Measurements from ENCODE around the gene CXCL5. TPM values are rescaled to one million over a fixed set of nuclear protein-coding genes. Genes with fewer than 3 reads are reported as not detected.

Gene CXCL5
- total and polyA plus RNA-seq, 9 donors, result 0.05 to 0.34 (median 0.12) TPM; not detected in 4

DNA sequence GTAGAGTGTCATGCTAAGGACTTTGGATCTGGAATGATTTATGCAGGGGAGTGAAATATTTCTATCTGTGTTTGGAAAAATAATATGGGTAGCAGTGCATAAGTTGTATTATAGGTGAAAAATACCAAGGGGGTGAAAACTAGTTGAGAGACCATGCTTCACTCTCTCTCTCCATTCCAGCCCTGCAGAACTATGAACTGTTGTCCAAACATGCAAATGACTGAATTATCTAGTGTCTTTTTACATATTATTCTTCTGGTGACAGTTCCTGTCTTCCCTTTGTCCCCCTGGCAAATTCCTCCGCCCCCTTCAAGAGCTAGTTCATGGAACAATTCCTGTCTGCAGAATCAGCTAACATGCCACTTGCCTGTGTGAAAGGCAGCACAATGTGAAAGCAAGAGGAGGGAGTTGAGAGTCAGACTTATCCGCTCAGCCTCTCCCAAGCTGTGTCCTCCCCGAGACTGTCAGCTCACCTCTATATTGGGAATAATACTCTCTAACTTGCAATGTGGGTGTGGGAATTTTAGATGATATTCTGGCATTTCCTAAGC, 19.0 kb downstream of the CXCL5 start:
- no peak overlapping the region for H3K27ac ChIP-seq
- H3K9me3 ChIP-seq, result peaks cover 0 to 4% of the 10 kb centered on the region in 2 donors
- intact Hi-C loops (cut with DNase I), result no loop called here
- DNase-seq, result no peak
- no peaks in the 10 kb centered on the region for H3K27me3 ChIP-seq
- no peaks in the 10 kb centered on the region for H3K4me1 ChIP-seq (ENCODE audit: insufficient read depth)
- WGBS, 3 donors, result 86 to 93% (median 91%) methylated on average over 3 of the region's 3 CpGs
- no peak overlapping the region for H3K4me3 ChIP-seq
- no peaks in the 10 kb centered on the region for H3K36me3 ChIP-seq
- TF ChIP-seq, protein P1, sequence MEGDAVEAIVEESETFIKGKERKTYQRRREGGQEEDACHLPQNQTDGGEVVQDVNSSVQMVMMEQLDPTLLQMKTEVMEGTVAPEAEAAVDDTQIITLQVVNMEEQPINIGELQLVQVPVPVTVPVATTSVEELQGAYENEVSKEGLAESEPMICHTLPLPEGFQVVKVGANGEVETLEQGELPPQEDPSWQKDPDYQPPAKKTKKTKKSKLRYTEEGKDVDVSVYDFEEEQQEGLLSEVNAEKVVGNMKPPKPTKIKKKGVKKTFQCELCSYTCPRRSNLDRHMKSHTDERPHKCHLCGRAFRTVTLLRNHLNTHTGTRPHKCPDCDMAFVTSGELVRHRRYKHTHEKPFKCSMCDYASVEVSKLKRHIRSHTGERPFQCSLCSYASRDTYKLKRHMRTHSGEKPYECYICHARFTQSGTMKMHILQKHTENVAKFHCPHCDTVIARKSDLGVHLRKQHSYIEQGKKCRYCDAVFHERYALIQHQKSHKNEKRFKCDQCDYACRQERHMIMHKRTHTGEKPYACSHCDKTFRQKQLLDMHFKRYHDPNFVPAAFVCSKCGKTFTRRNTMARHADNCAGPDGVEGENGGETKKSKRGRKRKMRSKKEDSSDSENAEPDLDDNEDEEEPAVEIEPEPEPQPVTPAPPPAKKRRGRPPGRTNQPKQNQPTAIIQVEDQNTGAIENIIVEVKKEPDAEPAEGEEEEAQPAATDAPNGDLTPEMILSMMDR (IDR thresholded peaks at IDR 0.05), result no peak
- TF ChIP-seq EP300 (IDR thresholded peaks at IDR 0.05) (no peak), POLR2A (IDR thresholded peaks at IDR 0.05) (no peak)

GRCh38 chr4:73978886-73979285, 19.6 kb downstream of the CXCL5 start:
- TF ChIP-seq, protein P1 (IDR thresholded peaks at IDR 0.05), result no peak
- TF ChIP-seq POLR2A (IDR thresholded peaks at IDR 0.05) (no peak), EP300 (IDR thresholded peaks at IDR 0.05) (no peak)
- no peak overlapping the region for H3K27ac ChIP-seq
- intact Hi-C loops (cut with DNase I), result no loop called here

DNA sequence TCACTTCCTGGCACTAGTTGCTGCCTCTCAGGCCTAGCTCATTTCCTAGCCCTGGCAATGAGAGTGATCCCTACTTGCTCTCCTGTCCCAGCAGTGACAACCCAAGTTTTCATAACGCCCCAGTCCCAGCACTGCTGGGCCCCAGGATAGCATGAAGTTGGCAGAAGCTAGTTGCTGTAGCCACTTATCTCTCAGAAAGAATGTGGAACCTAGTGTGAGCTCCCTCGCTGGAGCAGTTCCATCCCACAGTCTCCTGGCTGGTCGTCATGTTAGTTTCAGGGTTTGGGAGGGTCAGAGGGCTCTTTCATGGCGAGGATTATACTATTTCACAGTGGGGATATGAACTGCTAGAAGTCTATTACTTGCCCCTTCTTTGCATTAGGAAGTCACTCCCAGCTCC, 21.8 kb downstream of the CXCL5 start:
- H3K27ac ChIP-seq, result no peak overlapping the region
- no peaks in the 10 kb centered on the region for H3K27me3 ChIP-seq
- H3K4me1 ChIP-seq (ENCODE audit: insufficient read depth), result no peaks in the 10 kb centered on the region
- no peaks in the 10 kb centered on the region for H3K36me3 ChIP-seq
- 8 to 54% (median 21%) methylated on average over 4 of the region's 4 CpGs for WGBS, 3 donors
- no peak overlapping the region for H3K4me3 ChIP-seq
- no peak for DNase-seq
- peaks cover 0 to 4% of the 10 kb centered on the region in 2 donors for H3K9me3 ChIP-seq
- intact Hi-C loops (cut with DNase I), result no loop called here
- TF ChIP-seq EP300 (IDR thresholded peaks at IDR 0.05) (no peak), POLR2A (IDR thresholded peaks at IDR 0.05) (no peak)
- TF ChIP-seq, protein P1 (IDR thresholded peaks at IDR 0.05), result no peak

More at GRCh38 chr4:73978886-73979285, 19.6 kb downstream of the CXCL5 start:
- no peaks in the 10 kb centered on the region for H3K27me3 ChIP-seq
- DNase-seq, result no peak
- H3K36me3 ChIP-seq, result no peaks in the 10 kb centered on the region
- peaks cover 0 to 4% of the 10 kb centered on the region in 2 donors for H3K9me3 ChIP-seq
- H3K4me1 ChIP-seq (ENCODE audit: insufficient read depth), result no peaks in the 10 kb centered on the region
- H3K4me3 ChIP-seq, result no peak overlapping the region

DNA sequence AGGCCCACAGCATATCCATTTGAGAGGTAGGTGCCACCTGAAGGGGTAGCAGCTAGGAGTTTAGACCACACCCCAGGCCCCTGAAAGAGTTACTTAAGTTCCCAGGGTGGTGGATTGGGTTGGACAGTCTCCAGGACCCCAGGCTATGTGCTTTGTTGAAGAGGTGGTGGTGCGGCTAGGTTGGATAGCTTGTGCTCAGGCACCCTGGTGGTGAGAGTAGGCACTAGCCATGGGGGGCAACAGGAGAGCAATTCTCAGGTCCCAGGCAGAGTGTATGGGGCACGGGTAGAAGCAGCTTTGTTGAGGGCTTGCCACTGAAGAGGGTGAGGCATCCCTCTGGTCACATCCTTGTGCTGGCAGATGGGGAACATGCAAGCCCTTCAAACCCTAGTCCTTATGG, 22.3 kb downstream of the CXCL5 start:
- TF ChIP-seq POLR2A (IDR thresholded peaks at IDR 0.05) (no peak), EP300 (IDR thresholded peaks at IDR 0.05) (no peak)
- TF ChIP-seq, protein P1 (IDR thresholded peaks at IDR 0.05), result no peak
- 84 to 100% (median 97%) methylated on average over 2 of the region's 2 CpGs for WGBS, 3 donors
- H3K36me3 ChIP-seq, result no peaks in the 10 kb centered on the region

More for the DNA sequence above, 22.3 kb downstream of the CXCL5 start:
- Histone ChIP-seq H3K9me3 (peaks cover 0 to 4% of the 10 kb centered on the region in 2 donors), H3K4me3 (no peak overlapping the region), H3K4me1 (ENCODE audit: insufficient read depth) (no peaks in the 10 kb centered on the region), H3K27me3 (no peaks in the 10 kb centered on the region), H3K27ac (no peak overlapping the region)
- intact Hi-C loops (cut with DNase I), result no loop called here
- DNase-seq, result no peak
